ENCODE data around the gene SPO11. TPM values are rescaled to one million over a fixed set of nuclear protein-coding genes. Genes with fewer than 3 reads are reported as not detected.

The SPO11 gene
- total RNA-seq, 6 donors from 2014 or later: not detected

- Histone ChIP-seq H3K4me1 (peaks cover 0 to 3% (median 0%) of the 10 kb centered on the region in 4 donors), H3K27me3 (no peaks in the 10 kb centered on the region), H3K36me3 (no peaks in the 10 kb centered on the region), H3K27ac (no peak overlapping the region), H3K4me3 (no peak overlapping the region), H3K9me3 (no peaks in the 10 kb centered on the region)
- TF ChIP-seq POLR2A (IDR thresholded peaks at IDR 0.05) (no peak), EP300 (IDR thresholded peaks at IDR 0.05) (no peak), POLR2AphosphoS5 (IDR thresholded peaks at IDR 0.05) (no peak), CTCF (IDR thresholded peaks at IDR 0.05) (no peak)
- ATAC-seq (ENCODE audit: low FRiP score in 2 of 2) (peak in 1 of 2 donors; percentile 77), DNase-seq (peak in 1 of 2 donors; percentile 53)
- 35 to 39% methylated on average over 6 to 8 of the region's 8 CpGs for WGBS, 2 donors
These were observed 2.7 kb upstream of the SPO11 start for GRCh38 chr20:57326667-57327455.

- ATAC-seq (ENCODE audit: low FRiP score in 2 of 2) (no peak), DNase-seq (no peak)
- Histone ChIP-seq H3K27ac (no peak overlapping the region), H3K4me1 (peaks cover 0 to 3% (median 0%) of the 10 kb centered on the region in 4 donors), H3K36me3 (no peaks in the 10 kb centered on the region), H3K9me3 (no peaks in the 10 kb centered on the region), H3K4me3 (no peak overlapping the region), H3K27me3 (no peaks in the 10 kb centered on the region)
- WGBS, 2 donors: 76 to 87% methylated on average over 6 of the region's 6 CpGs
- TF ChIP-seq POLR2AphosphoS5 (IDR thresholded peaks at IDR 0.05) (no peak), CTCF (IDR thresholded peaks at IDR 0.05) (no peak), EP300 (IDR thresholded peaks at IDR 0.05) (no peak), POLR2A (IDR thresholded peaks at IDR 0.05) (no peak)
These were observed 1.8 kb upstream of the SPO11 start for GRCh38 chr20:57327820-57328219.

GRCh38 chr20:57330998-57331397 lies 1.4 kb downstream of the SPO11 start:
- DNase-seq (no peak), ATAC-seq (ENCODE audit: low FRiP score in 2 of 2) (peak in 1 of 2 donors; percentile 43)
- Histone ChIP-seq H3K4me1 (peaks cover 0 to 3% (median 0%) of the 10 kb centered on the region in 4 donors), H3K4me3 (no peak overlapping the region), H3K27ac (no peak overlapping the region), H3K36me3 (no peaks in the 10 kb centered on the region), H3K9me3 (no peaks in the 10 kb centered on the region), H3K27me3 (no peaks in the 10 kb centered on the region)
- TF ChIP-seq EP300 (IDR thresholded peaks at IDR 0.05) (no peak), POLR2AphosphoS5 (IDR thresholded peaks at IDR 0.05) (no peak), POLR2A (IDR thresholded peaks at IDR 0.05) (no peak), CTCF (IDR thresholded peaks at IDR 0.05) (no peak)
- WGBS, 2 donors: 52 to 53% methylated on average over 8 of the region's 8 CpGs

GRCh38 chr20:57332105-57333089 lies 2.8 kb downstream of the SPO11 start:
- H3K36me3 ChIP-seq: no peaks in the 10 kb centered on the region
- H3K4me1 ChIP-seq: no peaks in the 10 kb centered on the region
- H3K4me3 ChIP-seq: no peak overlapping the region
- no peak for ATAC-seq (ENCODE audit: low FRiP score in 2 of 2)
- H3K27ac ChIP-seq: no peak overlapping the region
- TF ChIP-seq EP300 (IDR thresholded peaks at IDR 0.05) (no peak), CTCF (IDR thresholded peaks at IDR 0.05) (no peak), POLR2A (IDR thresholded peaks at IDR 0.05) (no peak), POLR2AphosphoS5 (IDR thresholded peaks at IDR 0.05) (no peak)
- no peaks in the 10 kb centered on the region for H3K27me3 ChIP-seq
- H3K9me3 ChIP-seq: no peaks in the 10 kb centered on the region
- no peak for DNase-seq
- 62 to 68% methylated on average over 1 of the region's 1 CpG for WGBS, 2 donors
